Measurements from ENCODE around the gene COX6A2.

COX6A2 gene

GRCh38 chr16:31428279-31428597, at the start of gene COX6A2:
TSS of gene COX6A2 (minus strand) at chr16:31428360. CDS start at chr16:31428325, 35 bp downstream.
- no peak for DNase-seq

- DNase-seq, result no peak
Observed at GRCh38 chr16:31477220-31478216, 49.4 kb upstream of the COX6A2 start.

DNA sequence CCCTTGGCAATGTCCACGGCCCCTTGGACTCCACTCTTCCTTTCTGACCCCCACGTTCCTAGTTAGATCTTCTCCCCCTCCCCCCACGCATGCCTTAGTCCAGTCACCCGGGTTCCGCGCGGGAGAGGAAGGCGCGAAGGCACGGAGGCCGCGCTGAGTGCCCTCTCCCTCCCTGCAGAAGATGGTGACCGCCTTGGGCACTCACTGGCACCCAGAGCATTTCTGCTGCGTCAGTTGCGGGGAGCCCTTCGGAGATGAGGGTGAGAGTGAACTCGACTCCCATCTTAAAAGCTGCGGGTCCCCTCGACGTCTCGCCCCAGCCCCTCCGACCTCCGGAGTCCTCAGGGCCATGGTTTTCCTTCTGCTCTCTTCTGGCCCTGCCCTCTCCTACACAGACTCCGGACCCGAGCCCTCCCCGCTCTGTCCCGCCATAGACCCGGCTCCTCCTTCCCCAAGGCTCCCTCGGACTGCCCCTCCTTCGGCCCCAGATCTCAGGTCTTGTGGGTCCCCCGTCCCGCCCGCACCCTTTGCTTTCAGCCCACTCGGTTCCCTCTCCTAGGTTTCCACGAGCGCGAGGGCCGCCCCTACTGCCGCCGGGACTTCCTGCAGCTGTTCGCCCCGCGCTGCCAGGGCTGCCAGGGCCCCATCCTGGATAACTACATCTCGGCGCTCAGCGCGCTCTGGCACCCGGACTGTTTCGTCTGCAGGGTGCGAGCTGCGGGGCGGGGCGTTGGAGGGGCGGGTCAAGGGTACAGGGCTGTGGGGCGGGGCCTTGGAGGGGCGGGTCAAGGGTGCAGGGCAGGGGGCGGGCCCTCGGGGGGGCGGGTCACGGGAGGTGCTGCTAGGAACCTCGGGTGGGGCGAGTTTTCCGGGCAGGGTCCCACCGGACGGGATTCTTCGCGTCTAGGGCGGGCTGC, 48.4 kb upstream of the COX6A2 start:
- no peak for DNase-seq

DNA sequence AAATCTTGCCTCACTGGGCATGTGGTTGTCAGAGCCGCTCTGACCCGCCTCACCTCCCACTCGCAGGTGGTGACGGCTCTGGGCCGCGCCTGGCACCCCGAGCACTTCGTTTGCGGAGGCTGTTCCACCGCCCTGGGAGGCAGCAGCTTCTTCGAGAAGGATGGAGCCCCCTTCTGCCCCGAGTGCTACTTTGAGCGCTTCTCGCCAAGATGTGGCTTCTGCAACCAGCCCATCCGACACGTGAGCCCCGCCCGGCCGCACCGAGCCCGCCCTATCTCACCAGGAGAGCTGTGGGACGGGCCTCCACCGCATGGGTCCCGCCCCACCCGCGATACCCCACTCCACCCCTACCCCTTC, 47.8 kb upstream of the COX6A2 start:
- no peak for DNase-seq

DNA sequence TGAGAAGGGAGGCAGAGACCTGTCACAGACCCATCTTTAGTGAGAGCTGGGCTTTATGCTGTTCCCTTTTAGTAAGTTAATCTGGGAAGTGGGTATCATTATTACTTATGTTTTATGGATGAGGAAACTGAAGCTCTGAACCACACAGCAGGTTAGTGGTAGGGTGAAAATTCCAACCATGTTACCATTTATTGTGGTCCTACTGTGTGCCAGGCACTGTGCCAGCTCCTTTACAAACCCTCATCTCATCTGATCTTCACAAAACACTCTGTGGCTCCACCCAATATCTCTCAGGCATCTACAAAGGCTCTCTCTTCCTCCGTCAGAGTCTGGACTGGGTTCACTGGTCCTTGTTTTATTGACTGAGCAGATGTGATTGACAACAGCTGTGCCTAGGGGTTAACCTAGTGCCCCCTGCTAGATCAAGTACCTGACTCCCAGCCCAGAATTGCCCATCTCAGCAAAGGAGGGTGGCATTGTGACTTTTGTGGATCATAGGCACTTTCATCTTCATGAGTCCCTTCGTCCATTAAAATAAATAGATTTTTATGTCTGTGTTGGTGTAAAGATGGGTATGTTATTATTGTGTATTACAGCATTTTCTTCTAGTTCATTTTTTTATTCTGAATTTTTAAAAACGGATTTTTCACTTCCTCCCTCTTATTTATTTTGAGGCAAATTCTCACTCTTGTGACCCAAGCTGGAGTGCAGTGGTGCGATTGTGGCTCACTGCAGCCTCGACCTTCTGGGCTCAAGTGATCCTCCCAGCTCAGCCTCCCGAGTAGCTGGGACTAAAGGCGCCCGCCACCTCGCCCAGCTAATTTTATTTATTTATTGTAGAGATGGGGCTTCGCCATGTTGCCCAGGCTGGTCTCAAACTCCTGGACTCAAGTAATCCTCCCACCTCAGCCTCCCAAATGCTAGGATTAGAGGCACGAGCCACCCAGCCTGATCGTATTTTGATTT, 46.9 kb upstream of the COX6A2 start:
- DNase-seq, result no peak

GRCh38 chr16:31474173-31474714, 46.1 kb upstream of the COX6A2 start:
- no peak for DNase-seq

DNA sequence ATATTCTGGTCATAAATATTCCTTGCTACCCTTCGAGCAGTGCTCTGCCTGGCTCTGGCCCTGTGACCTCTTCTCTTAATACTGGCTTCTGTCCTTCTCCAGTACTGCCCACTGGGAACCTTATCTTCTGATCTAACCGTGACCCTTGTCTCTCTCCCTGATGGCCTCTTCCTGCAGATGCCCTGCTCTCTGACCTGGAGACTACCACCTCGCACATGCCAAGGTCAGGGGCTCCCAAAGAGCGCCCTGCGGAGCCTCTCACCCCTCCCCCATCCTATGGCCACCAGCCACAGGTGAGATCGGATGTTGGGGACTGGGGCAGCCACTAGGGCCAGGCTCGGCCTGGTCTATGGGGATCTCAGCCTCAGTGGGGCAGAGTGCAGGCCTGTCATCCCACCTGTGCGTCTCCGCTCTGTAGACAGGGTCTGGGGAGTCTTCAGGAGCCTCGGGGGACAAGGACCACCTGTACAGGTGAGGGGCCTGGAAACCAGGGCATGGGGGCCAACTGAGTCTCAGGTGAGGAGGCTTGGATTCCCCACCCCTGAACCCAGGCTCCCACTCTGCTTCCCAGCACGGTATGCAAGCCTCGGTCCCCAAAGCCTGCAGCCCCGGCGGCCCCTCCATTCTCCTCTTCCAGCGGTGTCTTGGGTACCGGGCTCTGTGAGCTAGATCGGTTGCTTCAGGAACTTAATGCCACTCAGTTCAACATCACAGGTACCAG, 45.3 kb upstream of the COX6A2 start:
- DNase-seq, result no peak

DNA sequence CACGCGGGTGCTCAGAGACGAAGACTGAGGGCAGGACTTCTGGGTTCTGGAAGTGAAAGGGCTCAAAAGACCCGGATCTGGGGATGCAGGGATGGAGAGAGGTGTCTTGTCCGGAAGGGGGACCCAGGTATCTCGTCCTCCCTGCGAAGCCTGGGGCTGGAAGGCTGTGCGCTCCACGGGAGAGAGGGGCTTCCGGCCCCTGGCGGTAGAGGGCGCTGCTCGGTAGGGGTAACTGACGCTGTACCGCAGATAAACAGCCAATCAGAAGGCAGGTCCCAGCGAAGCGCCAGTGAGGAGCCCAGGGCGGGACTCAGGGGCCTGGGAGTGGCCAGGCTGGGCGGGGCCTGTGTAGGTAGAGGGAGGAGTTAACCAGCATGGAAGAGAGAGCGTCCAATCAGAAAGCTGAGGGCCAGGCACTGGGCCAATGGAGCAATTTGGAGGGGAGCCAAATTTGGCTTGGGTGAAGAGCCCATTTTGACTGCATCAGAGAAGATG, 44.6 kb upstream of the COX6A2 start:
- peak; percentile 52 for DNase-seq

DNA sequence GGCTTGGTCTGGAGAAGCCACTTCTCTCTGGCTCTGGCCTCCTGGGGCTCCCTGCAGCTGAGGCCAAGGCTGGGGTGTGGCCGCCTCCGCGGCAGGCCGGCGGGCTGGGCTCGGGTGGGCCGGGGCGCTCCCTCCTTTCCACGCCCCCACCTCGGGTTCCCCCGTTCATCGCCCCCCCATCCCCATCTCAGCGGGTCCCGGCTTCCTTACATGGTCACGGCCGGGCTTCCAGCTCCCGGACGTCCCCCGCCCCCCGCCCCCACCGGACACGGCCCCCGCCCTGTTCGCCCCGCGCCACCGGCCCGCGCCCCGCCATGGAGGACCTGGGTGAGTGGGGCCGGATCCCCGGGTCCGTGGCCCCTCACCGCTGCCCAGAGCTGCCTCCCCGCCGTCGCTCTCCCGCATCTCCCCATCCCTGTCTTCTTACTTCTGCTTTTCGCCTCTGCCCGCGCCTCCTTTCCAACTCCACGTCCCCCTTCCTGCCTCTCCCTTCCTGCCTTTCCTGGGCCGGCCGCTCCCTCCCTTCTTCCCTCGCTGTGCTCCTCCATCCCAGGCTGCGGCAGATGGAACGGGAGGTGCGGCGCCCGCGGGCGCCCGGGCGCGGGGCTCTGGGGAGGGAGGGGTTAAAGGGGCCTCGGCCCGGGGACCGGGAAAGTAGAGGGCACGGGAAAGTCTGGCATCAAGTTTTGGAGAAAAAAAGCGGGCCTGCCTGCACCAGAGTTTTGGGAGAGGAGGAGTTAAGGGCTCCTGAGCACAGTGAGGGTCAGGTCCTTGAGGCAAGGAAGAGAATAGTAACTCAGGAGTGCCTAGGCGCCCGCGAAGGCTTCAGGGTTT, 43.9 kb upstream of the COX6A2 start, which contains the start of gene TGFB1I1:
Gene TGFB1I1, plus strand, starts transcription at position 278 of the 834 bp plus-strand sequence. Its CDS starts 37 bp downstream, at position 315.
- peak; percentile 63 for DNase-seq

DNA sequence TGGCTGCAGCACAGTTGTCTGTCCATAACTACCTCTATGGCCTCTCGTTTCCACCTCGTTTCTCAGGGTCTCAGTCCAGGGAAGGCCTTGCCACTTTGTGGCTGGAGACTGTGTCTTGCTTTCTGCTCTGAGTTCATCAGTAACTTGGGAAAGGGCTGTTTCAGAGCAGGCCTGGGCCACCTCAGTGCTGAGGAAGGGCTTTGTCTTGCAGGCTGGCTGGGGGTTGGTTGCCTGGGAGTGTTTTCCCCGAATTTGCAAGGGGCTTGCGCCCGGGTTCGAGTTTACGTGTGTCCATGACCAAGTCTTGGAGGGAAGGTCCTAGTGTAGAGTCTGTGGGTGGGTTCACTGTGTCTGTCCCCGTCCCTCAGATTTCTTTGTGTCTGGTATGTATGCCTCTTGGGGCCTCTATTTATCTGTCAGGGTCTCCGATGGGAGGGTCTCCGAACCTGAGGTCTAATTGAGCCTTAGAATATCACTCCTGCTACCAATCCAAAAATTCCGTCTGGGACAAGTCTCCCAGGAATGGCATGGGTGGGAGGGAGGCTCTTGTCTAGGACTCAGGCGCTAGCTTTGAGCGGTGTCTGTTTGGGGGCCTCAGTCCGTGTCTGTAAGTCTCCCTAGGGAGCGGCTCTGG, 43.2 kb upstream of the COX6A2 start:
- DNase-seq, result no peak

GRCh38 chr16:31470615-31471014, 42.5 kb upstream of the COX6A2 start:
- no peak for DNase-seq

DNA sequence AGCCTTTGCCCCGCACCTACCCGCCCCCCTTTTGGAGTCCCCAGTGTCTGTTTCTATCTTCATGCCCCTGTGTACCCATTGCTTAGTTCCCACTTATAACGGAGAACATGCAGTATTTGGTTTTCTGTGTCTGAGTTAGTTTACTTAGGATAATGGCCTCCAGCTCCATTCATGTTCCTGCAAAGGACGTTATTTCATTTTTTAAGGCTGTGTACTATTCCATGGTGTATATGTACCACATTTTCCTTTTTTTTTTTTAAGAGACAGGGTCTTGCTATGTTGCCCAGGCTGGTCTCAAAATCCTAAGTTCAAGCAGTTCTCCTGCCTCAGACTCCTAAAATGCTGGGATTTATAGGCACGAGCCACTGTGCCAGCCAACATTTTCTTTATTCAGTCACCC, 39.7 kb upstream of the COX6A2 start:
- DNase-seq, result no peak

- DNase-seq, result no peak
Observed at GRCh38 chr16:31467151-31467773, 39.1 kb upstream of the COX6A2 start.

DNA sequence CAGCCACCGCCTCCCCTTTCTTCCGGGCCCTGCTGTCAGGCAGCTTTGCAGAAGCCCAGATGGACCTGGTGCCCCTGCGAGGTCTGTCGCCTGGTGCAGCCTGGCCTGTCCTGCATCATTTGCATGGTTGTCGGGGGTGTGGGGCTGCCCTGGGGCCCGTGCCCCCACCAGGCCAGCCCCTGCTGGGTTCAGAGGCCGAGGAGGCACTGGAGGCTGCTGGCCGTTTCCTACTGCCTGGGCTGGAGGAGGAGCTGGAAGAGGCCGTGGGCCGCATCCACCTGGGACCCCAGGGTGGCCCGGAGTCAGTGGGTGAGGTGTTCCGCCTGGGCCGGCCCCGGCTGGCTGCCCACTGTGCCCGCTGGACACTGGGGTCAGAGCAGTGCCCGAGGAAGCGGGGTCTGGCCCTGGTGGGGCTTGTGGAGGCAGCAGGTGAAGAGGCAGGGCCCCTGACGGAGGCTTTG, 38.3 kb upstream of the COX6A2 start:
- no peak for DNase-seq

DNA sequence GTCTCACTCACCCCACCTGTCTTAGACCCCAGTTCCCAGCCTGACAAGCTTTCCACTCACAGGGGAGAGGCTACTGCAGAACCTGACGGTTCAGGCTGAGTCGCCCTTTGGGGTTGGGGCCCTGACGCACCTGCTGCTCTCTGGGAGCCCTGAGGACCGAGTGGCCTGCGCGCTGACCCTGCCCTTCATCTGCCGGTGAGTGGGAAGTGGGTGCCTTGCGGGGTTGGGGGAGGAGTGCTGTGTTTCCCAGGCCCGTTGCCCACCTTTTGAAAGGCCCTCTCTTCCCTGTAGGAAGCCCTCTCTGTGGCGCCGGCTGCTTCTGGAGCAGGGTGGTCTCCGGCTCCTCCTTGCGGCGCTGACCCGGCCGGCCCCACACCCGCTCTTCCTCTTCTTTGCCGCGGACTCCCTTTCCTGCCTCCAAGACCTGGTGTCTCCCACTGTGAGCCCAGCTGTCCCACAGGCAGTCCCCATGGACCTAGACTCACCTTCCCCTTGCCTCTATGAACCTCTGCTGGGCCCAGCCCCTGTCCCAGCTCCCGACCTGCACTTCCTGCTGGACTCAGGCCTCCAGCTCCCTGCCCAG, 37.7 kb upstream of the COX6A2 start:
- DNase-seq, result no peak

DNA sequence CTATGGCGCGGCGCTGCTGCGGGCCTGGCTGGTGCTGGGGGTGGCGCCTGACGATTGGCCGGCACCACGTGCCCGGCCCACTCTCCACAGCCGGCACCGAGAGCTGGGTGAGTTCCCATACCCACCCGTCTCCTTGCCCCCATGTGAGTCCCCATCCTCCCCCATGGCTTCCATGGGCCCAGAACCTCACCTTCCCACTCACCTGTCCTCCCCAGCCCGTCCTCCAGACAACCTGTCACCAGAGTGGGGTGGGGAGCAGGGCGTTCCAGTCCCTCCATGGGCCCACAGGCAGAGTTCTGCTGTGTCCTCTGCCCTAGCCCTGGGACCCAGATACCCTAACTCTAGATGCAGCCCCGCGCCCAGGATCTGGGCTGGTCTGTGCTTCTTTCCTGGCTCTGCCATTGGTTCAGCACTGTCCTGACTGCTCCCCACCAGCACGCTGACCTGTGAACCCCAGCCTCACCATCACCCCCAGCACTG, 36.7 kb upstream of the COX6A2 start:
- DNase-seq, result no peak

GRCh38 chr16:31464348-31464769, 36.2 kb upstream of the COX6A2 start:
- DNase-seq, result no peak
